NCI-H2227 (cell line): ENCODE data around the gene RHOBTB3.

Experiments
- DNase-seq: peaks from one replicate; lab custom pipeline; 2025; ENCODE audit not compliant: unreplicated experiment; lab: John Stamatoyannopoulos, UW

RHOBTB3 gene

DNA sequence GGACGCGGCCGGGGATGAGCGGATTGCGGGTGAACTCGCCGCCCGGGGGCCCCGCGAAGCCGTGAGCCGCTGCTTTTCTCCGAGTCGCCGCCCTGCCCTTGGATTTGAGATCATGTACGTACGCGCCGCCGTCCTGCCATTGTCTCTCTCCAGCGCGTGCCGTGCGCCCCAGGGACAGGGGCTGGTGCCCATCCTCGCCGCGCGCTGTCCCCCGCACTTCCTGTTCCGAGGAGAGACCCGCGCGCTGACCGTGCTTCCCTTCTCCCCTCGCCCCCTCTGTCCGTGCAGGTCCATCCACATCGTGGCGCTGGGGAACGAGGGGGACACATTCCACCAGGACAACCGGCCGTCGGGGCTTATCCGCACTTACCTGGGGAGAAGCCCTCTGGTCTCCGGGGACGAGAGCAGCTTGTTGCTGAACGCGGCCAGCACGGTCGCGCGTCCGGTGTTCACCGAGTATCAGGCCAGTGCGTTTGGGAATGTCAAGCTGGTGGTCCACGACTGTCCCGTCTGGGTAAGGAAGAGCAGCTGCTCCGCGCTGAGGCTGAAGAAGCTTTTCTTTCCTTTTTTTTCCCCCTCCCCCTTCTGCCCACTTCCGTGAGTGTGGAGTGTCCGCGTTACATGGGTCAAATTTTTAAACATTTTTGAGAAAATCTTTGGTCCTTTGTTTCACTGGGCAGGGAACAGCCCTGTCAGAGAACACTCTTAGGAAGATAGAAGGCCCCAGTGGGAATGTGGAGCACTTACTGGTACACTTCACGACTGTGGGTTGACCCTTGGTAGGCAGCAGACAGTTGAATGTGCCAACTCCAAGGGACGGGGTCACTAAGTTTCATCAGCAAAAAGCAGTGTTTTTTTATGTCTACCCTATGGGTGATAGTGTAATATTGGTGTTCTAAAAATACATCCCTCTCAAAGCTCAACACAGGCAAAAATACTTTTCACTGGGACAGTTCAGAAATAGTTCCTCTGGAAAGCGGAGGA is 727 bp downstream of the RHOBTB3 start:
- DNase-seq: peak; percentile 57

DNA sequence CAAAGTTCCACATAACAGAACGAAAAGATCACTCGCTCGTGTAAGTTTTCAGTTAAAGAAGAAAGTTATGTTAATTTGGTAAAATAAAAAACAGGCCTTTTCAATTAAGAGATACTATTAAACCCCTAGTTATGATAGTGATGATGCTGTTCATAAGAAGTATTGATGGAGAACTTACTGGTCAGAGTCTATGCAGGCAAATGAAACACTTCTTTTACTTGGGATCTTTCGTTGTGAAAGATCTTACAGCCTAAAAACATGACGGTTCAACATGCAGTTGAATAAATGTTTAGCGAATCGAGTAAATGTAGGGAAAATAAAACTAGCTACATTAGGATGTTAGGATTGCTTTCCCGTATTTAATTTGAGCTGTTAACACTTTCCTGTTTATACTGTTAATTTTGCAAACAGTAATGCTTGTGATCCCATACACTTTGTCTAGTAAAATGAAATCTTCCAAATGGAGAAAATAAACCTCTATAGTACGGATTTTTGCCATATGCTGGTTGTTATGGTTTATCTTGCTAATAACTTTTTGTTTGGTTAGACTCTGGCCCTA is 2.0 kb downstream of the RHOBTB3 start:
- DNase-seq: no peak

DNA sequence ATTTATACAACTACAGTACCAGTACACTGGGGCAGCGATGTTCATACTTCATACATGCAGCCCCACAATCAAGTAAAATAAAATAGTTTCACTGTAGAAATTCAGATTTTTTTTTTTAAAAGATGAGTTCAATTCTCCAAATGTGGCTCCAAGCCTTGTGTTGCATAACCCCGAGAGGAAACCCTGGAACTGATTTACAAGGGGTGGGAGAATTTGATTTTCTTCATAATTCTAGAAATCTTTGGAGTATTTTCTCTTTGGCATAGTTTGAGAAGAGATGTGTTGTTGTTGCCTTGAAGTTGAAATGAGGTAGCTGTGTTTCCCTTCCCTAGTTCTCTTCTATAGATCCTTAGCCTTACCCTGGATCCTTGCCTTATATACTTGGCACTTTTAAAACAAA is 3.1 kb downstream of the RHOBTB3 start:
- DNase-seq: no peak

DNA sequence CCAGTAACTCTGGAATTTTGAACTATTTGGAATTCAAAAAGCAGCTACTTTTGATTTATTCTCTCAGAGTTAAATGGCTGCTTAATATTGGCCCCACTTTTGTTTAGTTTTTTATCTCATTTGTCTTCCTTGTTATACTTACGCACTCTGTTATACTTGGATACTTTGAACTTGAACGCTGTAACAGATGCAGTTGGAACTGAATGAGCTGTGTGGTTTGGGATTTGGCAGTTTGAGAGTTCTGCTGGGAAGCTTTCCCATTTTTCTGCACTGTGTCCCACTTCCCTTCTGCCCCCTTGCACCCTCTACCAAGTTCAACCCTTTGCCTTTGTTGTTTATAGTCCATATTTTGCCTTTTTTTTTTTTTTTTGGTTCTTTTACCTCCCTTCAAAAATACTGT is 3.8 kb downstream of the RHOBTB3 start:
- DNase-seq: no peak

DNA sequence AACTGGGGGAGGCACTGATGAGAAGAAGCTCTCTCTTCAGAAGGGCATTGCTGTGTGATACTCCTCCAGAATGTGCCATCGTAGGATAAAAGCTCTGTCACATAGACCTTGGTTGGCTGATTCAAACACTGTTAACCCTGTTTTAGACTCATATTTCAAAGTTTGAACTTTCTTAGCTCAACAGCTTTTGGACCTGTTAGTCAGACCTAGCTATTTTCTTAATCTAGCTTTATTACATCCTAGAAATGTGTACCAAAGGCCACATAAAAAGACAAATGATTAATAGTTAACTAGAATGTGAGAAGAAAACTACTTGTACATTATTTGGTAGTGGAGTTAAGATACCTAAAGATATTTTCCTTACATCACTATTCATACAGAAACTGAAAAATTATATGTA is 4.3 kb downstream of the RHOBTB3 start:
- DNase-seq: no peak

DNA sequence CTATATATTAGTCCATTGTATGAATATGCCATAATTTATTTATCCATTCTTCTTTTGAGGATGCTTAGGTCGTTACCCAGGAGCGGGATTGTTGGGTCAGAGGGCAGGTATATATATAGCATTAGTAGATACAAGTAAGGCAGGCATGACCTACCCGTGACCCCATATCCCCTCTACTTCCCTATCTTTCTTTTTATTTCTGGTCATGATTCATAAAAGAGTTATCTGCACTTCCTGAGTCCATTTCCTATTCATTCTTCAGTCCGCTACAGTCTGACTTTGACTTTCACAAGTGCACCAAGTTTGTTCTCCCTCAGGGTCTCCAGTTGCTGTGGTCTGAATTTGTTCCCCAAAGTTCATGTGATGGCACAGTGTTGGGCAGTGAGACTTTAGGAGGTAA is 6.9 kb downstream of the RHOBTB3 start:
- DNase-seq: no peak

DNA sequence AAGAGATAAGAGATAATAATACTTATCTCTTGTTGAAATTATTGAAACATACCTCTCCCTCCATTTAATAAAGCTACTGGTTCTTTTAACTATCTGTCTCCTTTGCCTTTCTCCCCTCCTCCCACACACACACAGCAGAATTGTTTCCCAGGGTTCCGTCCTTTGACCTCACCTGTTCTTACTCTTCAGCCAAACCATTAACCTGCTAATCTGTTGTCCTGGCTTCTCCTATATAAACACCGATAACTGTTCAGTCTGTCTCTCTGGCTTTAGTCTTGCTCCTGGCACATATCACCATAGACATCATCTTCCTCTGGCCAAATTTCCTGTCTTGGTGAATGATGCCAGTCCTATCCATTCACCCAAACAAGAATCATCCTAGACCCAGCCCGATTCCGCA is 7.7 kb downstream of the RHOBTB3 start:
- no peak for DNase-seq

DNA sequence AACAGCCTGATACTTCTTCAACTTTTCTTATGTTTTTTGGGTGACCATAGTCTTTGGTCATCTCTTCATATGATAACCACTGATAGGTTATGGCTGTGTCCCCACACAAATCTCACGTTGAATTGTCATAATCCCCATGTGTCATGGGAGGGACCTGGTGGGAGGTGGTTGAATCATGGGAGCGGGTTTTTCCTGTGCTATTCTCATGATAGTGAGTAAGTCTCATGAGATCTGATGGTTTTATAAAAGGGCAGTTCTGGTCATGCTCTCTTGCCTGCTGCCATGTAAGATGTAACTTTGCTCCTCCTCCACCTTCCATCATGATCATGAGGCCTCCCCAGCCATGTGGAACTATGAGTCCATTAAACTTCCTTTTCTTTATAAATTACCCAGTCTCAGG is 8.7 kb downstream of the RHOBTB3 start:
- DNase-seq: no peak

DNA sequence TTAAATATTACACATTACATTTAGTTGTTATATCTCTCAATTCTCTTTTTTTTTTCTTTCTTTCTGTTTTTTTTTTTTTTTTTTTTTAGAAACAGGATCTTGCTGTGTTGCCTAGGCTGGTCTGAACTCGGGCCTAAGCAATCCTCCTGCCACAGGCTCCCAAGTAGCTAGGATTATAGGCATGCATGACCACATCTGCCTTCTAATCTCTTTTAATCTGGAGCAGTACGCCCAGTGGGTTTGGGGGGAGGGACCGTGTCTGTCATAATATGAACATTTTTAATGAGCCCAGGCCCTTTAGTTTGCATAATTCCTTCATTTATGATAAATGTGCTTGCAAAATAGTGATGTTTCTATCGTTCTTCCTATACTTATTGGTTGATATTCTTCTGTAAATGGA is 10.3 kb downstream of the RHOBTB3 start:
- DNase-seq: no peak

DNA sequence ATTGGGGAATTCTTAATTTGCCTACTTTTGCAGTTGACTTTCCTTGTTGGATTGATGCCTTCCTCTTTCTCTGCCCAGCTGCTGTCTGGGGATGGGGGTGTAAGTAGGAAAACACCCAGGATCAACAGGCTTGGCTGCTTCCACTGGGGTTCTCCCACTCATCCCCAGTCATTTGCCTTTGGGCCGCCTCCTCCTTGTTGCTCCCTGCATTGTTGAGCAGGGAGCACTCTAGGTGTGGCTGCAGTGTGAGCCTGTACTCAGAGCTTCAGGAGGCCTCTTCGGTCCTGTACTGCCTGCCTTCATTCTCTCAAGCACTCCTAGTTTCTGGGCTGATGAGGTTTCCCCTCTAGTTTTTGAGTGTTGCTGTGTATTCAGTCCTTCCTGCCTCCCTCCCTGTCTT is 12.1 kb downstream of the RHOBTB3 start:
- no peak for DNase-seq

DNA sequence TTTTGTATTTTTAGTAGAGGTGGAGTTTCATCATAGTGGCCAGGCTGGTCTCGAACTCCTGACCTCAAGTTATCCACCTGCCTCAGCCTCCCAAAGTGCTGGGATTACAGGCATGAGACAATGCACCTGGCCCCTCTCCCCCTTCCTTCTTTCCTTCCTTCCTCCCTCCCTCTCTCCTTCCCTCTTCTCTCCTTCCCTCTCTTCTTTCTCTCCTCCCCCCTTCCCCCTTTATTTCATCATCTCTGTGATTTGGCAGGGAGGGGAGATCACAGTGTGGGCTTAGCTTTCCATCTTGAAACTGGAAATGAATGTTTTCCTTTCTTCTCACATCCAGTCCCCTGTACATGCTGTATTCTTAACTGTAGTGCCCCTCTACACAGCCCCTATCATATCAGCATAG is 12.7 kb downstream of the RHOBTB3 start:
- DNase-seq: no peak

DNA sequence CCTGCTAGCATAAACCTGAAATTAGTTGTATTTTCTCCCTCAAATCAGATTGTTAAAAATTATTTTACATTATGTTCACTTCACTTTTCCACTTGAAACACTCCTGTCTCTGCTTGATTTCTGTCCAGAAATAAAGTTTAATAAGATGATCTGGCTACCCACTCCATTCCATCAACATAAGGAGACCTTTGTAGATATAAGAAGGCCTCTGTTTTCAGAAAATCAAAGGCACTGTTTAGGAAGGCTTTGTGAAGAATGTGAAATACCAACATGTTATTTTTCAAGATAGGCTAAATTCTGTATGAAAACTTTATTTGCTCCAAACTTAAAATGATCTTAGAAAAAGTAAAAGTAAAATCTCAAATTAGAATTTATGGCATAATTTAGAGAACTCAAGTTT is 15.1 kb downstream of the RHOBTB3 start:
- DNase-seq: no peak

DNA sequence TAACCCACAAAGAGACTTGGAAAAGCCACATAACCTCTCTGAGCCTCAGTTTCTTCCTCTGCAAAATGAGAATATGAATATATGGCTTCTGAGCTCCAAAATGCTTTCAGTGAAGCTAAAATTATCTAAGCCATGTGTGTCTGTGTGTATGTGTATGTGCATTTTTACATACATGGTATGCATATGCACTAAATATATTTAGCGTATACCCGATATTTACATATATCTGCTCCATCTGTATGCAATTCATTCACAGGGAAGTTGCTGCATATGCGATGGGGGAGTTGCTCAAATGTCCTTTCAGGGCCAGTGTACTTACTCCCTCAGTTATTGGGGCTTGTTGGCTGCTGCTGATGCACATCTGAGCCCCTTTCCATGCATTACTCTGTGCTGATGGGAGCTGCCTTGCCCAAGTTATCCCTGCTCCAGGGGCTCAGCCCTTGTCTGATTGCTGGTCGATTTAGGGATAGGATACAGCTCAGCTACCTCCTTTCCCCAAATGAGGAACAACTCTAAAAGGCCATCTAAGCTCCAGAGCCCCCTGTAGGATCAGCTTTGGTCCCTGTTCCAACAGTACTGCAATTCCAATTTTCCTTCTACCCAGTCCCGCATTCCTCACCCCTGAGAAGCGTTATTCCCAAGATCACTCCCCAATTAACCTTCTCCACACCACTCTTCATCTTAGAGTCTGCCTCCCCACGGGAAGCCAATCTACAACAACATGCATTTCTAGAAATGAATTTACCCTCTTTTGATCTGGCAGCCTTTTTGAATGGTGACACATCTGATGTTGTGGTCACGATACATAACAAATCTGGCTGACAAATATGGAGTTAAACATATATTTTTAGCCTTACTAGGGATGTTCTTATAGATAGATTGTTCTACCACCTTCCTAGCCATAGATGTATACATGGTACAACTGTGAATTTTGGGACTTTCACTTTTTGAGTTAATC is 15.9 kb downstream of the RHOBTB3 start:
- no peak for DNase-seq

DNA sequence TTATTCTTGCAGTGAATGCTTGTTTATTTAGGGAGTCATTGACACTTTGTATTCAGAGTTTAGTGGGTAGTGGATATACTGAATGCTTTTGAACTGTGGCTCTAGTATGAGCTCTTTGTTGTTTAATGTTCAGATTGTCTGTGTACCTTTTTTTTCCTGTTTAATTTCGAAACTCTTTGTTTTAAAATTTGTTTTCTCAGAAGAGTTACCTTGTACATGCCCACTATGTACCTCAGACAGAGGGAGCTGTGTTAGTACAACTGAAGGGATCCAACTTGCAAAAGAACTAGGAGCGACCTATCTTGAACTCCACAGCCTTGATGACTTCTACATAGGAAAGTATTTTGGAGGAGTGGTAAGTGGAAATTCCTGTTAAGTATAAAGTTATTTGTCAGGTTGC is 17.0 kb downstream of the RHOBTB3 start:
- no peak for DNase-seq

DNA sequence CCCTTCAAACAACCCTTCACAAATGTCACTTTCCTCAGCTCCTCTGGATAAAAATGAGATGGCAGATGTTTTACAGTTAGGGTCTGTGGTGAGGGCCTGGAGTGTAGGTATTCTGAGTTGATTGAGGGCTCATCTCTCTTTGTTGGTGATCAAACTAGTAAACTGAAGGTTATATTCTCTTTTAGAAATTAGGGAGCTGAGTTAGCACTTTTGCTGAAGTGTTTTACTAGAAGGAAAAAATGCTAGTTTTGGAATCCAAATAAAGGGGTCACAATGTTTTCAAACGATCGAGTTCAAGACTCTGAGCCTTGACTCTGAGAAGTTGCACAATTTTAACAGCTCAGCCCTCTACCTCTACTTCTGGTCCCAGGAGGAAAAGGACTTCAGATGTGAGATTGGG is 23.4 kb downstream of the RHOBTB3 start:
- DNase-seq: no peak

DNA sequence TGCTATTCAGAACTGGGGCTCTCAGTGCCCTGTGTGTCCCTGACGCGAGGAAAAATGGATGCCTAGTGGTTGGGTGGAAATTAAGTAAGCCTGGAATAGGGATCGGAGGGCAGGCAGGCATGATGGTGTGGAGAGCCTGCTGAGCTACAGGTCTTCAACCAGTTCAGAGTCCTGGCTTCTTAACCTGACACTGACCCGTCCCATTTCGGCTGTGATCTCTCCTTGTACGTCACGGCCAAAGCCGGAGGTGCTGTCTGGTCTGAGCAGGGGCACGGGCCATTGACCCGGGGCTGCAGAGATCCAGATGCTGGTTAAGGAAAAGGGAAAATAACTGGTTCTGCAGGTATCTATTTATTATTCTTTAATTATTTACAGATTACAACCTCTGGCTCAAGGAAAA is 27.9 kb downstream of the RHOBTB3 start:
- DNase-seq: no peak

DNA sequence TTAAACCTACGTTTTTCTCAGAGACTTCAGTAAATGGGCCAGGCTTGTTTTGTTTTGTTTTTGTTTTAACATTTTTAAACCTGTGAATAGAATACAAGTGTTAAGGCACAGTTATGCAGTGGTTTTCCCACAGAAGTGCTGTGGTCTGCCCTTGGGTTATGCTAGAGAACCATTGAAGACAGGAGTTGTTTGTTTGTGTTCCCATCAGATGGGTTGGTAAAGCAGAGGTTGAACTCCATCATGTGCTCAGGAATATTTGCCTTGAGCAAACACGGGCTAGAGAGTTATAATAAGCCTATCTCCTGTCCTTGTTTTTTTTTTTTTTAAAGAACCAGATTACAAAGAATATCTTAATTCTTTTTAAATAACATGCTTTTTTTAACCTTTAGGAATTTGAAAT is 28.5 kb downstream of the RHOBTB3 start:
- no peak for DNase-seq

DNA sequence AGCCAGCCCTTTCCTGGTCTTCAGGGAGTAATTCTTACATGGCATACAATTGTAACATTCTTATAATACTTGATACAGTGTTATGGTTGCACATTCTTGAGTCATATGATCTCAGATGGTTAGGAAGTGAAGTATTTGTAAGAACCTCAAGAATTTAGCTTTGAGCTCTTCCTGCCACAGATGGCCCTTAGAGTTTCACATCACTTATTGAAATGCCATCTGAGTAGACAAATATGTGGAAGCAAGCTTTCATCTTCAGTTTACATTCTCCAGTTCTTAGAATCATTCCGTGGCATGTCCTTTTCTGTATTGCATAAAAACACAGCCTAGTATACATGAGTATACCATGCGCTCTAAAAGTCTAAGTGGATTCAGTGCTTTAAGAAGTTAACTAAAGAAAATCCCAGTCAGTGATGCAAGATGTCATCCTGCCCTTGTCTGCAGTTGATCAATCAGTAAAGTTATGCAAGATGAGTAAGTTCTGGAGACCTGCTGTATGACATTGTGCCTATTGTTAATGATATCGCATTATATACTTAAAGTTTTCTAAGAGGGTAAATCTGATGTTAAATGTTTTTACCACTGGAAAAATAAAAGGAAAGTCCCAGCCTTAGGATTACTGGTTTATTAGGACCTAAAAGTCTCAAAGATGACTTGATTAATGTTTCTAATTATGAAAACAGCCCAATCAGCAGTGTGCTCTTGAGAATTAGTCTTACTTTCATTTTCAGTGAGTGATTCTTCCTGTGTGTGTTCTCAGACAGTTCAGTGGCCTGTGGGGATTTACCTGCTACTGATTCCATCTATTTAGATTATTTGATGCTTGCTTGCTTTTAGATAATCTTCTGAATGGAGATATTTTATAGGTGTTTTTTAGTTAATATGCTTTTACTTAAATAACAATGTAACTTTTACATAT is 29.4 kb downstream of the RHOBTB3 start:
- DNase-seq: no peak

DNA sequence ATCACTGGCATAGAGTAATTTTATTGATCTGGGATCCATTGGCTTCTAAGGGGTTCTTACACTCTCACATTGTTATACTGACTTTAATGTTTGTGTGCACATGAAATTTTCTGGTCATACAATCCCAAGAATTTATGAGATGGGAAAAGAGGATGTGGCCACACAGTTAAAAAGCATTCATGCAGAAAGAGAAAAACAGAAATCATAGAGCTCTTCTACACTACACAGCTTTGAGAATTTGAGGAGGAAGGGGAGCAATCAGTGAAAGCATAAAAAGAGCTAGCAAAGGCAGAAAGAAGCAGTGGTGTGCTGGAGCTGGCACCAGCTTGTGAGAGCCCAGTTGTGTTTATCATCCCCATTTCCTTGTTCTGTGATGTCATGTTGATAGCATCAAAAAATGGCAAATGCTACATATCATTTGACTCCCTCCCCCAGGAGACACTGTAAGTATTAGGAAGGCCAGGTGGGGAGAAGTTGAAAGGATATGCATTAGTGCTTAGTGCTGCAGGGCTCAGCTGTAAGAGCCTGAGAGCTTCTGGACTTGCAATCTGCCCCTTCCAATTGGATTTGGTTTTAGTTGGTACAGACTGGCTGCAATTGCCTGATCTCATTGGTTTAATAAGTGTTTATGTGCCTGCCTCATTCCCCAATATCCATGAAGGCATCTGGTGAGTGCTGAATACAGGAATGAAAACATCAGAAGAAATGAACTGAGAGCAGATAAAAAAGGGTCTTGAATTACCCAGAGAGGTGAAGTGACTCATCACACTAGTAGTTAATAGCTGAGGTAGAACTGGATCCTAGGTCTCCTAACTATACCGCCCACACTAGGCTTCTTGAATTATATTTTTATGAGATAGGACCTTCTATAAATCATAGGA is 30.9 kb downstream of the RHOBTB3 start:
- DNase-seq: no peak

DNA sequence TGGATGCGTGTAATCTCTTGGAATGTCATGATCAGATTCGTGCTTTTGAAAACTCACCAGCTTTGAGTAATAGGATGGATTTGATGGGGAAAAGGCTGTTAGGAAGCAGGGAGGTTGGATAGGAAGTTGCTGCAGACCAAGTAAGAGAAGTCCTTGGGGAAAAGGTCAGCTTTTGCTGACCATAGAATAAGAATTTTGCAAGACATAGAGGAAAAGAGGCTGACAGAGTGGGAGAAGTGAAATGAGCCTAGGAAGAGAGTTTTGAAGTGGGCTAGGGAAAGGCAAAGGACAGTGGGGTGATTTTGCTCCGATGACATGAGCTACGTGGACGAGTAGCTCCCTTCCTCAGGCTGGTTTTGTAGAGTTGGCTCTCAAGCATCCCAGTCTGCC is 31.5 kb downstream of the RHOBTB3 start:
- DNase-seq: no peak
